Melanocyte of skin (primary cell): ENCODE measurements around the gene FAM120AOS. TPM values are rescaled to one million over a fixed set of nuclear protein-coding genes. Genes with fewer than 3 reads are reported as not detected.

Experiments used
- small RNA-seq, 2 donors: library from RNA; depleted of rRNA; stranded (forward); fragments of <200 nt; gene quantifications; one replicate each; pipeline ENCODE3, GENCODE V24; 2012
- total RNA-seq, 2 donors: library from RNA; depleted of rRNA; stranded (reverse); fragments of >200 nt; gene quantifications; 2 replicates each; pipeline ENCODE4 v1.2.3, GENCODE V29; 2012

FAM120AOS gene
- total RNA-seq: 10 to 100 TPM; 20.3 to 24.3 TPM

DNA sequence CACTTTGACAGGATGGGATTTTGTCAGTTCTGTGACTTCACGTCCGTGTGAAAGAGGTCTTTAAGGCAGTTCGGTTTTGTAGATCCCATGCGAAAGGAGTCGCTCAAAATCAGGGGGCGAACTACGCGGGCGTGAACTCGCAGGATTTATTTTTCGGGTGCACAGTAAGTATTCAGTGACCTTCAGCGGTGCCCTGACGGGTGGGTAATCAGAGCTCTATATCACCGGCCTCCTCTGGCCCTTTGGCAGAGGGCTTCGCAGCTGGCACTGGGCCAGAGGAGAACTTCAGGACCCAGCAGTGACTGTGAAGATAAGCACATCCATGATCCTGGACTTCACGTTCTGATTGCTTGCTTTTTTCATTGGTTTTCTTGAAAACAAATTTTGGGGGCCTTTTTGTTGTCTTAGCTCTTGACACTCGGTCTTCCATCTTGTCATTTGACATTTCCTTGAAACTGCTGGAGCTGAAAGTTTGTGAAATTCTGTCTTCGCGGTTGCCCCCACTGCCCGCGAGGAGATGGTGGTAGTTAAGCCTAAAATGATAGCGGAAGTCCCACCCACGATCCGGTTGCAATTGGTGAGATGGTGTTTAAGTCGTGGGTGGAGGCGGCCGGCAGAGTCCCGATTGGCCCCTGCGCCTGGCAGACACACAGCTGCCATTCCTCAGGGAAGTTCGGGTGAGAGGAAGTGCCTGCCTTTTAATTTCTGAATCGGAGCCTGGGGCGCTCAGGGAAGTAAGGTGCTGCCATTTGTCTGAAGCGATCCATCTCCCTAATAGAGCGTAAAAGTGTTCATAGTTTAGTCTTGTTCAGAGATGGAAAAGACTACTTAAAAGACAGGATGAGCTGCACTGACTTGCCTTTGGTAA lies at the start of gene FAM120AOS:
Gene FAM120AOS, minus strand, starts transcription at position 535 of the 868 bp plus-strand sequence. CDS start 872 bp downstream, outside the sequence.

DNA sequence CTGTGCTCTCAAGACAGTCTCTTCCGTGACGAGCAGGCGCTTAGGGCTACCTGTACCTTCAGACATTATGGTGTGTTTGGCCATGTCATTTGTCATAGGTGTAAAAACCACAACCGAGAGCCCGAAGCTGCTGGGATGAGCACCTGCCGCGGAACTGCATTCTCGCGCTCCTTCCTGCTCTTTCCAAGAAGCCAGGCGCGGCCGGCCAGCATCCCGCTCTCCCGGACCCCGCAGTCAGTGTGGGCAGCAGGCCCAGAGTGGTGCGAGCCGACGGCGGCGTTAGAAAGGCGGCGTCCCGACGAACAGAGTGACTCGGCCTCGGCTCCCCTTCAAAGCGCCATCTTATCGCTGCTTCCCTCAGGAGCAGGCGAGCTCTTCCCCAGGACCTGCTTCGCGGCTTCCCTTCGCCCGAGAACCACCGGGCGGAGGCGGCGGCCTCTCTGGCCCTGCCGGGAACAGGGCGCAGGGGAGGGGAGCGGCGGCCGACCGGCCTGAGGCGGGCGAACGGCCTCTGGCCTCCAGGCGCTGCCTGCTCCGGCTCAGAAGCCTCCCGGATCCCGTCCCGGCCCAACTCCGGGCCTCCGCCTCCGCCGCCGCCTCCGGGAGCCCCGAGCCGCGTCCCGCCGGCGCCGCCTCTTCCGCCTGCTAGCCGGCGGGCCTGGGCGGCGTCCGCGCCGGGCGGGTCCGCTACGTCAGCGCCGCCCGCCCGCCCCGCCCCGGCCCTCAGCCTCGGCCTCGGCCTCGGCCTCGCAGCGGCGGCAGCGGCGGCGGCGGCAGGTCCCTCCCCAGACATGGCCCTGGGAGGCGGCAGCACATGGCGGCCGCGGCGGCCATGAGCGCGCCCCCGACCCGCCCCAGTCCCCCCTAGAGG lies 2.2 kb downstream of the FAM120AOS start, which contains the start of gene FAM120A:
Gene FAM120A, plus strand, starts transcription at position 741 of the 871 bp plus-strand sequence. CDS start 231 bp downstream, outside the sequence.

Small RNAs within 50 kb of the gene (small RNA-seq; reads per million reads assigned to genes)
- gene RF00019: 0 reads per million in 2 donors

Other genes starting within 250 kb of the FAM120AOS start
- gene FAM120A, start 1.9 kb downstream of the FAM120AOS start, total RNA-seq: 100 to 1,000 TPM; 110 to 121 TPM
- gene PHF2, start 123.0 kb upstream of the FAM120AOS start, total RNA-seq: 10 to 100 TPM; 11.0 to 11.4 TPM